Stimulated activated CD4-positive, alpha-beta T cell treated with anti-CD3 and anti-CD28 coated beads, Interleukin-4, amount 100 ng/mL, for 4 hours (primary cell): ENCODE measurements around the gene WIPF2.
A peak's percentile ranks its signal among the peaks of the same experiment; 100 is the strongest.

ENCODE experiments used
- DNase-seq, 2 experiments: peaks; one replicate each; pipeline ENCODE4 v3.0.0-alpha.2; 2020

Gene WIPF2

GRCh38 chr17:40316571-40317344, 97.7 kb downstream of the WIPF2 start:
- no peak for DNase-seq

- no peak for DNase-seq
Measured at GRCh38 chr17:40317345-40317873, 98.3 kb downstream of the WIPF2 start.

- peak; percentile 90 to 92 for DNase-seq
Measured at GRCh38 chr17:40317880-40318829, 99.1 kb downstream of the WIPF2 start.

- DNase-seq = no peak
Measured at GRCh38 chr17:40318830-40319391, 99.8 kb downstream of the WIPF2 start.

- DNase-seq = peak; percentile 66 to 85
Measured at GRCh38 chr17:40319651-40320540, 100.8 kb downstream of the WIPF2 start.

- DNase-seq = peak in 1 of 2 experiments; percentile 72
Measured at GRCh38 chr17:40320756-40321523, 101.8 kb downstream of the WIPF2 start.

- DNase-seq = no peak
Measured at GRCh38 chr17:40321524-40321929, 102.4 kb downstream of the WIPF2 start.

- no peak for DNase-seq
Measured at GRCh38 chr17:40321961-40322357, 102.9 kb downstream of the WIPF2 start.

GRCh38 chr17:40322358-40323315, 103.5 kb downstream of the WIPF2 start:
- peak; percentile 61 to 81 for DNase-seq

GRCh38 chr17:40323391-40324381, 104.6 kb downstream of the WIPF2 start:
- peak in 1 of 2 experiments; percentile 79 for DNase-seq

GRCh38 chr17:40325156-40326013, 106.3 kb downstream of the WIPF2 start:
- DNase-seq = no peak

GRCh38 chr17:40326014-40326831, 107.1 kb downstream of the WIPF2 start:
- DNase-seq = peak in 1 of 2 experiments; percentile 62

- no peak for DNase-seq
Measured at GRCh38 chr17:40326832-40327199, 107.7 kb downstream of the WIPF2 start.

GRCh38 chr17:40327244-40327729, 108.2 kb downstream of the WIPF2 start:
- DNase-seq = no peak

- DNase-seq = no peak
Measured at GRCh38 chr17:40327735-40328385, 108.8 kb downstream of the WIPF2 start.

- DNase-seq = no peak
Measured at GRCh38 chr17:40328386-40328766, 109.3 kb downstream of the WIPF2 start.
